ENCODE data around the gene ARL8A.
"Not testable (repeated sequence)": the region's sequence is repeated elsewhere in the genome, so short reads cannot be mapped to it uniquely, and the experiment has no call there.

Gene ARL8A

DNA sequence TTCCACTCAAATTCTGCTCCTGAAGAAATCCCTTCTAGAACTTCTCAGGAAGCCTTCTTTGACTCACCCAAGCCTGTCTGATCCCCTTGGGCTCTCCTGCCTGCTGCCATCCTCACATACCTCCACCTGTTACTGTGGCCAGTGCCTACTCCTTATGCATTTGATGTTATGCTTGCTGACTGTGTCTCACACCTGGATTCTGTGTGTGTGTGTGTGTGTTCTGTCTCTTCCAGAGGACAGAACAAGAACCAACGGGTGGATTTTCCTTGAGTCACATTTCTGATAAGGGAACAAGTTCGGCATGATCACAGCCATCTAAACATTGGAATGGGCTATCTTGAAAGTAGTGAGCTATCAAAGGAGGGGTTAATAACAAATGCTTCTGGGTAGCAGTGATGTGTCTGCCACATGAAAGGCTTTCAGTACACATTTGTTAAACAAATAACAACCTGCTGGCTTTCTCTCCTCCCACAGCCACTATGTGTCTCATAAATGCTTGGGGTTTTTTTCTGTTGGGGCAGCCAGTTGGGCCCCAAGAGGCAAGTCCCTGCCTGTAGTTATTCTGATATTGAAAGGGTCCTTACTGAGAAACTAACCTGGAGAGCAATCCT lies 30.7 kb downstream of the ARL8A start:
- peak; percentile 72 for DNase-seq (ENCODE audit: low spot score)
- TF ChIP-seq, protein P1, sequence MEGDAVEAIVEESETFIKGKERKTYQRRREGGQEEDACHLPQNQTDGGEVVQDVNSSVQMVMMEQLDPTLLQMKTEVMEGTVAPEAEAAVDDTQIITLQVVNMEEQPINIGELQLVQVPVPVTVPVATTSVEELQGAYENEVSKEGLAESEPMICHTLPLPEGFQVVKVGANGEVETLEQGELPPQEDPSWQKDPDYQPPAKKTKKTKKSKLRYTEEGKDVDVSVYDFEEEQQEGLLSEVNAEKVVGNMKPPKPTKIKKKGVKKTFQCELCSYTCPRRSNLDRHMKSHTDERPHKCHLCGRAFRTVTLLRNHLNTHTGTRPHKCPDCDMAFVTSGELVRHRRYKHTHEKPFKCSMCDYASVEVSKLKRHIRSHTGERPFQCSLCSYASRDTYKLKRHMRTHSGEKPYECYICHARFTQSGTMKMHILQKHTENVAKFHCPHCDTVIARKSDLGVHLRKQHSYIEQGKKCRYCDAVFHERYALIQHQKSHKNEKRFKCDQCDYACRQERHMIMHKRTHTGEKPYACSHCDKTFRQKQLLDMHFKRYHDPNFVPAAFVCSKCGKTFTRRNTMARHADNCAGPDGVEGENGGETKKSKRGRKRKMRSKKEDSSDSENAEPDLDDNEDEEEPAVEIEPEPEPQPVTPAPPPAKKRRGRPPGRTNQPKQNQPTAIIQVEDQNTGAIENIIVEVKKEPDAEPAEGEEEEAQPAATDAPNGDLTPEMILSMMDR (IDR thresholded peaks at IDR 0.05; ENCODE audit: borderline replicate concordance, control extremely low read depth, extremely low read depth, insufficient read depth, missing control alignments), result no peak
- in situ Hi-C loops (cut with MboI; ENCODE audit: low sequenced_read_pairs, unreplicated experiment), result loop anchor here (25.0 kb wide), 1 partner anchor 226 kb away; the partner anchor contains the start of gene SHISA4

DNA sequence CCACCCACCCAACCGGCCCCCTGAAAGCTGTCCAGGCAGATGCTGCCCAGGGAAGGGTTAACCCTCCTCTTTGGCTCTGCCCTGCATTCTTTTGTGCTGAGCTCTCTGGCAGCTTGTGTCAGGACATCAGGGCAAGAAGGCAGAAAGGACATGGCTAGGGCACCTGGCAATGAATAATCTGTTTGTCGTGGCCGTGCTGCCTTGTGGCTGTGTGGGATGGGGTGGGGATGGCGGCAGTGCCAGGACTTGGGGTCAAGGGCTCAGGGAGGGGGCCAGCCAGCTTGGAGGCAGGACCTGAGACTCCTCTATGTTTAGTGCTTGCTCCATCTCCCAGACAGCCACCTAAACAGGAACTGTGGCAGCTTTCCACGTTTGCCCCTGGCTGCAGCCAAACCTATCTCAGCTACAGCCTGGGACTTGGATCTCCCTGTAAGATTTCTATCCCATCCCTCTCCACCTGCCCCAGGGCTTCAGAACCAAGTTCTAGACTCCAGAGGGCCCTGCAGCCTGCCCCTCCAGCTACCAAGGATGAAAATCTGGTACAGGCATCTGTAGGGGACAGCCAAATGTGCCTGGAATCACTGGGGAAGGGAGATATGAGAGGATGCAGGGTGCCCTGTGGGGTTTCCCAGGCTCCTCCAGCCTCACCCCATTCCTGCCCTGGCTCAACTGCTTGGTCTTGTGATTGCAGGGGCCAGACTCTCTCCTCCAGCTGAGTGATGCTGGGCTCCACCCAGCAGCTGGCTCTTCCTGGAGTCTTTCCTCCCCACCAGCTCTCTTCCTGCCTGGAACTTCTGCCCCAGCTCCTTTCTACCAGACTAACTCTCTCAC lies 31.5 kb downstream of the ARL8A start:
- DNase-seq (ENCODE audit: low spot score), result no peak
- TF ChIP-seq, protein P1 (IDR thresholded peaks at IDR 0.05; ENCODE audit: borderline replicate concordance, control extremely low read depth, extremely low read depth, insufficient read depth, missing control alignments), result no peak
- in situ Hi-C loops (cut with MboI; ENCODE audit: low sequenced_read_pairs, unreplicated experiment), result loop anchor here (25.0 kb wide), 1 partner anchor 226 kb away; the partner anchor contains the start of gene SHISA4

DNA sequence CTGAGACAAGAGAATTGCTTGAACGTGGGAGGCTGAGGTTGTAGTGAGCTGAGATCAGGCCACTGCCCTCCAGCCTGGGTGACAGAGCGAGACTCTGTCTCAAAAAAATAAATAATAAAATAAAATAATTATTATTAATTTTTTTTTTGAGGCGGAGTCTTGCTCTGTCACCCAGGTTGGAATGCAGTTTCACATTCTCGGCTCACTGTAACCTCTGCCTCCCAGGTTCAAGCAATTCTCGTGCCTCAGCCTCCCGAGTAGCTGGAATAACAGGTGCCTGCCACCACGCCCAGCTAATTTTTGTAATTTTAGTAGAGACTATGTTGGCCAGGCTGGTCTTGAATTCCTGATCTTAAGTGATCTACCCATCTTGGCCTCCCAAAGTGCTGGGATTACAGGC lies 32.9 kb downstream of the ARL8A start:
- DNase-seq (ENCODE audit: low spot score), result not testable (repeated sequence)

DNA sequence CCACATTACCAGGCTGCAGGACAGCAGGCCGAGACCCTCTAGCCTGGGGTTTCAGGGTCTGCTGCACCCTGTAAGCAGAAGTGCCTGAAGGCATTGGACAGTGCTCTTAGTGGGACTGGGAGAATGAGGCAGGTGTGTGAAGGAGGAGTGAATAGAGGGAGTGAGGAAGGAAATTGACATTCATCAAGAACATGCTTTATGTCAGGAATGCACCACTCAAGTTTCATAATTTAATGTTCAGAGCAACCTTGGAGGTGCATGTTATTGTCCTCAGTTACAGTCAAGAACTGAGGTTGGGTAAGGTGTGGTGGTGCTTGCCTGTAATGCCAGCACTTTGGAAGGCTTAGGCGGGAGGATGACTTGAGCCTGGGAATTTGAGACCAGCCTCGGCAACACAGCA lies 33.6 kb downstream of the ARL8A start:
- in situ Hi-C loops (cut with MboI; ENCODE audit: low sequenced_read_pairs, unreplicated experiment), result loop anchor here (25.0 kb wide), 1 partner anchor 224 kb away; the partner anchor contains the start of gene SHISA4
- DNase-seq (ENCODE audit: low spot score), result no peak
- TF ChIP-seq, protein P1 (IDR thresholded peaks at IDR 0.05; ENCODE audit: borderline replicate concordance, control extremely low read depth, extremely low read depth, insufficient read depth, missing control alignments), result no peak

More for the DNA sequence above, 32.9 kb downstream of the ARL8A start:
- in situ Hi-C loops (cut with MboI; ENCODE audit: low sequenced_read_pairs, unreplicated experiment), result loop anchor here (25.0 kb wide), 1 partner anchor 224 kb away; the partner anchor contains the start of gene SHISA4

DNA sequence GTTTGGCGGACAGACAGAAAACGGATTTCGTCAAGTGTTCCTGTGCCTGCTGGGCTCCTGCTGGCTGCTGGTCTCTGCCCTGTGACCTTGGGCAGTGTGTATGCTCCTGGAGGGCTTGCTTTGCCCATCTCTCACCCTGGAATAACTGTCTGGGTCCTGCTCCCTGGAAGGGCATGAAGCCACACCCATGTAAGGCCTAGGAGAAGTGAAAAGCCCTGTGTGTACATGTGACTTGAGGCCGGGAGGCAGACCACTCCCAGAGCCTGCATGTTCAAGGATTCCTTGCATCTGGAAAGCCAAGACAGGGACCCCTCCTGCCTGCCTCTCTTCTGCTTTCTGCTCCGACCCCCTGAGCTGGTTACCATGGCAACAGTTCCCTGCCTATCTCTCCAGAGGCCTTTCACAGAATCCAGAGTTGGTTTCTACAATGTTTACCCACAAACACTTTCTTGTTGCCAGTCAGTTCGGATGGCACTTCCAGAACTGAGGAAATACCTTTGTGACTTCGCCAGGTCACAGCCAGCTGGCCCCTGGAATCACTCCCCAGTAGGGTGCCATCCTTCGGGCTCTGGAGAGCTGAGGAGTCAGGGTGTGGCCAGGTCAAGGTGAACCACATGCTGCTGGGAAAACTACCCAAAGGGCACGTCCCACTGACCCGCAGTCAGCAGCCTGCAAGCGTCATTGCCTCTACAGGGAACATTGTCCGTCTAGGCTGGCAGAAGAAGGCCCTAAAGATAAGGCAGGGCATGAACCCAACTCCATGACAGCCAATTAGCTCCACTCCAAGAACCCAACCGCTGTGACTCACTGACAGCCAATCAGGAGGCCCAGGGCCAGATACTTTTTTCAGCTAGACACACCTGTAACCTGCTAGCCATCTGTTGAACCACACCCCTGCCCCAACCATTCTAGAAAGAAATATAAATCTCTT lies 36.5 kb downstream of the ARL8A start:
- no peak for DNase-seq (ENCODE audit: low spot score)
- TF ChIP-seq, protein P1 (IDR thresholded peaks at IDR 0.05; ENCODE audit: borderline replicate concordance, control extremely low read depth, extremely low read depth, insufficient read depth, missing control alignments), result no peak
- in situ Hi-C loops (cut with MboI; ENCODE audit: low sequenced_read_pairs, unreplicated experiment), result loop anchor here (25.0 kb wide), 1 partner anchor 221 kb away; the partner anchor contains the start of gene SHISA4

DNA sequence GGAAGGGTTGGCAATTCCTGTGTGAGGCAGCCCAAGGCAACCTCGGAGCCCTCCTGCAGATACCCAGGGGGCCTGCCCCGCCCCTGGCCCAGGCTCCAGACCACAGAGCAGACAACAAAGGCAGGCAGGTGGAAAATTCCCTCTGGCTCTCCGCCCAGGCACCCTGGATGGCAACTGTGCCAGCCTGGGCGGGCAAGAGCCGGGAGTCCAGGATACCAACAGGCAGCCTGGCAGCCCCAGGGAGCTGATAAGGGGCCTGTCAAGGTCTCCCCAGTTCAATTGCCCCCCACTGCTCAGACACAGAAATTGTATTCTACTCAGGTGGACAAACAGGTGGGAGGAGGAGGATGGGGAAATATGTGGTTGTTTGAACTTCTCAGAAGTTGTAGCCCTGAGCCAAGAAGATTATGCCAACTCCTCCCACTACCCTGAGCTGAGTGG lies 37.2 kb downstream of the ARL8A start:
- TF ChIP-seq, protein P1 (IDR thresholded peaks at IDR 0.05; ENCODE audit: borderline replicate concordance, control extremely low read depth, extremely low read depth, insufficient read depth, missing control alignments), result no peak
- DNase-seq (ENCODE audit: low spot score), result no peak
- in situ Hi-C loops (cut with MboI; ENCODE audit: low sequenced_read_pairs, unreplicated experiment), result loop anchor here (25.0 kb wide), 1 partner anchor 220 kb away; the partner anchor contains the start of gene SHISA4

Measured in GM13976 (cell line).